DND-41 (cell line): Measurements from ENCODE around the gene STXBP4.

Experiments used
- ATAC-seq: fragments of 200-7000 bp; cut with Tn5 transposase; 3 replicates; pipeline ENCODE4 v1.9.1; 2021; ENCODE audit warnings: low read depth; ENCODE audit not compliant: insufficient read depth
- DNase-seq: peaks from one replicate; pipeline ENCODE4 v3.0.0-alpha.2; 2020
- H2AFZ ChIP-seq: 2 replicates; pipeline ENCODE4 v1.6.0; 2012; ENCODE audit warnings: low read depth, low read length
- H3K27ac ChIP-seq: 2 replicates; pipeline ENCODE4 v1.5.1; 2012; ENCODE audit warnings: low read length, inconsistent platforms
- H3K27me3 ChIP-seq: fragments of 200-600 bp; sonication (generic); 2 replicates; pipeline ENCODE4 v1.6.0; 2012; ENCODE audit warnings: low read length, mild to moderate bottlenecking, inconsistent platforms; ENCODE audit not compliant: insufficient read depth, poor library complexity
- H3K36me3 ChIP-seq: 2 replicates; pipeline ENCODE4 v1.5.1; 2012; ENCODE audit warnings: low read length, inconsistent platforms; ENCODE audit not compliant: insufficient read depth
- H3K4me1 ChIP-seq: 2 replicates; pipeline ENCODE4 v1.5.1; 2012; ENCODE audit warnings: mild to moderate bottlenecking, low read length; ENCODE audit not compliant: insufficient read depth
- H3K4me2 ChIP-seq: 2 replicates; pipeline ENCODE4 v1.6.0; 2012; ENCODE audit warnings: mild to moderate bottlenecking, moderate library complexity, low read length, inconsistent platforms; ENCODE audit not compliant: insufficient read depth
- H3K4me3 ChIP-seq, 2 experiments: fragments of 200-600 bp in 1 of 2; shearing (Covaris generic) in 1 of 2; 2 replicates each; pipeline ENCODE4 v1.5.1; 2012 to 2016; ENCODE audit warnings: inconsistent platforms in 2 of 2, low read length in 2 of 2, mild to moderate bottlenecking in 2 of 2, low read depth in 1 of 2, moderate library complexity in 1 of 2
- H3K79me2 ChIP-seq: 2 replicates; pipeline ENCODE4 v1.6.0; 2012; ENCODE audit warnings: low read length, inconsistent platforms; ENCODE audit not compliant: insufficient read depth
- H3K9ac ChIP-seq: 2 replicates; pipeline ENCODE4 v1.6.0; 2012; ENCODE audit warnings: low read depth, mild to moderate bottlenecking, inconsistent platforms, low read length, moderate library complexity
- H3K9me3 ChIP-seq: 2 replicates; pipeline ENCODE4 v1.5.1; 2012; ENCODE audit warnings: low read length, moderate library complexity, mild to moderate bottlenecking, inconsistent platforms; ENCODE audit not compliant: insufficient read depth, severe bottlenecking
- H4K20me1 ChIP-seq: 2 replicates; pipeline ENCODE4 v1.6.0; 2012; ENCODE audit warnings: low read length; ENCODE audit not compliant: insufficient read depth
- EZH2 ChIP-seq: IDR thresholded peaks from 3 replicates; pipeline ENCODE4 v1.6.1; 2012; ENCODE audit warnings: borderline replicate concordance, low read depth, mild to moderate bottlenecking, moderate library complexity, low read length, inconsistent platforms; ENCODE audit not compliant: severe bottlenecking
- TF ChIP-seq, protein P1 (sequence below): IDR thresholded peaks from 2 replicates; pipeline ENCODE4 v1.5.1; 2012; ENCODE audit warnings: borderline replicate concordance, low read length, moderate library complexity, mild to moderate bottlenecking; ENCODE audit not compliant: poor library complexity, severe bottlenecking; ENCODE audit errors: extremely low read depth

STXBP4 gene

DNA sequence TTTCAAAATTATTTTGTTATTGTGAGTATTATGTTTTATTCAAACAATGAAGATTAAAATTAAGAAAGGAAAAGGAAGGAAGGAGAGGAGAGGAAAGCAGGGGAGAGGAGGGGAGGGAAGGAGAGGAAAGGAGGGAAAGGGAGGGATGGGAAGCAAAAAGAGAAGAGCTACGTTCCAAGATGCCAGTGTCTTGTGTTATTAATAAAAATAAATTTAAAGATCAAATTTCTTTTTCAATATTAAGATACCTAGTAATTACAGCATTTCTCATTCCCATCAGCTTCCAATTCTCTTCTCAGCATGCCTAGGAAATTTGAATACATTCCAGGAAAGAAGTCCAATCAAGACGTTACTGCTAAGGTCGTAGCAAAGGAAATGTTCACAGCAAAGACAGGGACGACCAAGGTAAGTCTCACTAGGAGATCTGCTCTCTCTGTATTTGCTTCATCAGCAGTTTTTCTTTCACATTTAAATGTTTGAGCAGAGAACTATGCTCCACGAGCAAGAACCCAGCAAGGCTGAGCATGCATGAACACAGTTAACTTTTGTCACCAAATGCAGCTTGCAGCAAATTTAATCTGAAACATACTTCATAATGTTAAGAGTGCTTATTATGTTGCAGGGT, 232.9 kb downstream of the STXBP4 start:
- H3K36me3 ChIP-seq, result no peaks in the 10 kb centered on the region
- no peak overlapping the region for H2AFZ ChIP-seq
- no peak for TF ChIP-seq EZH2
- TF ChIP-seq, protein P1, sequence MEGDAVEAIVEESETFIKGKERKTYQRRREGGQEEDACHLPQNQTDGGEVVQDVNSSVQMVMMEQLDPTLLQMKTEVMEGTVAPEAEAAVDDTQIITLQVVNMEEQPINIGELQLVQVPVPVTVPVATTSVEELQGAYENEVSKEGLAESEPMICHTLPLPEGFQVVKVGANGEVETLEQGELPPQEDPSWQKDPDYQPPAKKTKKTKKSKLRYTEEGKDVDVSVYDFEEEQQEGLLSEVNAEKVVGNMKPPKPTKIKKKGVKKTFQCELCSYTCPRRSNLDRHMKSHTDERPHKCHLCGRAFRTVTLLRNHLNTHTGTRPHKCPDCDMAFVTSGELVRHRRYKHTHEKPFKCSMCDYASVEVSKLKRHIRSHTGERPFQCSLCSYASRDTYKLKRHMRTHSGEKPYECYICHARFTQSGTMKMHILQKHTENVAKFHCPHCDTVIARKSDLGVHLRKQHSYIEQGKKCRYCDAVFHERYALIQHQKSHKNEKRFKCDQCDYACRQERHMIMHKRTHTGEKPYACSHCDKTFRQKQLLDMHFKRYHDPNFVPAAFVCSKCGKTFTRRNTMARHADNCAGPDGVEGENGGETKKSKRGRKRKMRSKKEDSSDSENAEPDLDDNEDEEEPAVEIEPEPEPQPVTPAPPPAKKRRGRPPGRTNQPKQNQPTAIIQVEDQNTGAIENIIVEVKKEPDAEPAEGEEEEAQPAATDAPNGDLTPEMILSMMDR, result no peak
- DNase-seq (no peak), ATAC-seq (no peak)
- H3K9ac ChIP-seq, result no peak overlapping the region
- no peak overlapping the region for H3K4me3 ChIP-seq
- no peaks in the 10 kb centered on the region for H3K4me1 ChIP-seq
- H3K4me2 ChIP-seq, result no peak overlapping the region
- no peaks in the 10 kb centered on the region for H3K9me3 ChIP-seq
- H3K27me3 ChIP-seq, result no peaks in the 10 kb centered on the region
- H3K27ac ChIP-seq, result no peak overlapping the region
- no peaks in the 10 kb centered on the region for H4K20me1 ChIP-seq
- no peaks in the 10 kb centered on the region for H3K79me2 ChIP-seq

DNA sequence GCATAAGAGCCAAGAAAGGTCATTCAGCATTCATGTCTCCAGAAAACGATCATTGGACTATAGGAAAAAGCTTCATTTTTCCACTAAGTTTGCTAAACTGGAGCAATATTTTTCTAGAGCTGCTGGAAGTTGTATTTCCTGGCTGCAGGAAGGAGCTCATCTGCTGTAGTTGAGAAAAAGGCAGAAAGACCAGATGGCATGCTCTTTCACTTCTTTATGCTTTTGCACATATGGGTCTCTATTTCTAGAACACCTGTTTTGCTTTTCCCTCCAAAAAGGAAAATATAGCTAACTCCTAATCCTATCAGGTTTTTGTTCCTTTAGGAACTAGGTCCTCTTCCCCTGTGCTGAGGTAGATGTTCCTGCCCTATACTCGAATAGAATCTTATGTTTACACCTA, 234.3 kb downstream of the STXBP4 start:
- Histone ChIP-seq H3K9me3 (no peaks in the 10 kb centered on the region), H3K27ac (no peak overlapping the region), H2AFZ (no peak overlapping the region), H3K4me3 (no peak overlapping the region), H3K36me3 (no peaks in the 10 kb centered on the region), H3K79me2 (no peaks in the 10 kb centered on the region), H3K4me1 (no peaks in the 10 kb centered on the region), H3K27me3 (no peaks in the 10 kb centered on the region), H4K20me1 (no peaks in the 10 kb centered on the region), H3K9ac (no peak overlapping the region), H3K4me2 (no peak overlapping the region)
- DNase-seq, result no peak
- ATAC-seq, result no peak
- TF ChIP-seq EZH2, result no peak
- TF ChIP-seq, protein P1, result no peak

DNA sequence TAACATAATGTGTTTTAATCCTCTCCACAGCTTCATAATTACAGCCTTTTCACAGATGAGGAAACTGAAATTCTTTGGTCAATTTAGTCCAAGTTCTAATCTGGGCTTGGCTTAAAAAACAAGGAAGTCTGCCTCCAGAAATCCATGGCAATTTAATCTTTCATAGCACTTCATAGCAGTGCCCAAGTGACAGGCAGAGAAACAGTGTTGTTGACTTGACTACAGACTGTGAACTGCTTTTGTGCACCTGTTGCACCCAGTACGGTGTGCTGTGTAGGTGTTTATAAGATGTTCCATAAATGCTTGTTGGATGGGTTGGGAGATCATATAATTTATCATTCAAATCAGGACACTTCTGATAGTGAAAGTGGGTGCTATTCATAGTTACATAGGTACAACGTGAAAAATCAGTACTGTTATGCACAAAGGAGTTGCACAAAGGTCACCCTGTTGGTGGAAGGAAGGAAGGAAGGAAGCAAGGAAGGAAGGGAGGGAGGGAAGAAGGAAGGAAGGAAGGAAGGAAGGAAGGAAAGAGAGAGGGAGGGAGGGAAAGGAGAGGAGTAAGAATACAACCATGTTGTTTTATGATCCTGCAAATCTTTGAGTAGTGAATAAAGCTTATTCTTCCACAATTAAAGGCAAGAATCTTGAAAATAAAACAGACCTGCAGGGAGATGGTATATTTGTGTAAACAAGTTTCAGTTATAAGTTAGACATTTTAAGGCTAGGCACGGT, 239.7 kb downstream of the STXBP4 start:
- ATAC-seq, result no peak
- H3K4me3 ChIP-seq, result no peak overlapping the region
- H3K36me3 ChIP-seq, result no peaks in the 10 kb centered on the region
- DNase-seq, result no peak
- no peaks in the 10 kb centered on the region for H3K27me3 ChIP-seq
- TF ChIP-seq EZH2, result no peak
- TF ChIP-seq, protein P1, result no peak
- no peak overlapping the region for H3K4me2 ChIP-seq
- no peak overlapping the region for H2AFZ ChIP-seq
- H3K9me3 ChIP-seq, result no peaks in the 10 kb centered on the region
- no peaks in the 10 kb centered on the region for H4K20me1 ChIP-seq
- no peaks in the 10 kb centered on the region for H3K4me1 ChIP-seq
- no peak overlapping the region for H3K27ac ChIP-seq
- no peaks in the 10 kb centered on the region for H3K79me2 ChIP-seq
- no peak overlapping the region for H3K9ac ChIP-seq
